ENCODE measurements around the gene LRRC74A. TPM values are rescaled to one million over a fixed set of nuclear protein-coding genes. Genes with fewer than 3 reads are reported as not detected.

The LRRC74A gene
- total and polyA plus RNA-seq, 9 of the 15 experiments (the other 6 are each of a cell fraction or from before 2014, with no cell fraction given), result not detected

- FAIRE-seq, result no peak
- POLR2A ChIA-PET, result interaction anchor here (0.6 kb wide), 2 partner anchors 32 to 183 kb away, joined by 3 to 4 read pairs; no protein-coding TSS in a partner anchor
- intact Hi-C loops (cut with micrococcal nuclease) (no loop called here), in situ Hi-C loops (cut with MboI) (loop anchor here (5.0 kb wide), 1 partner anchor 178 kb away; no protein-coding TSS in a partner anchor)
- H3K27me3 ChIP-seq (ENCODE audit: control insufficient read depth in 2 of 2, insufficient read depth in 2 of 2, low read length in 2 of 2), result peaks cover 4 to 49% of the 10 kb centered on the region in 2 experiments; a peak in 3 of 5 replicates
- WGBS (ENCODE audit: insufficient coverage, low coverage, missing lambda C conversion rate), result 11% methylated on average over 3 of the region's 6 CpGs
- H3K4me2 ChIP-seq (ENCODE audit: insufficient read depth, low read length), result no peak overlapping the region
- H3K9ac ChIP-seq (ENCODE audit: insufficient read depth in 1 of 2, low read depth in 2 of 2, low read length in 2 of 2), result no peak overlapping the region
- CTCF ChIA-PET (ENCODE audit: low intra/inter-chr PET ratio), result no interaction called here
- no peaks in the 10 kb centered on the region for H3K36me3 ChIP-seq (ENCODE audit: control insufficient read depth, insufficient read depth, low read length)
- no peaks in the 10 kb centered on the region for H3K9me3 ChIP-seq (replicated peaks; ENCODE audit: control insufficient read depth, insufficient read depth, low read depth, low read length)
- H4K20me1 ChIP-seq (replicated peaks; ENCODE audit: control insufficient read depth, insufficient read depth, low read length), result no peaks in the 10 kb centered on the region
- no peak overlapping the region for H3K4me3 ChIP-seq
- no peak for DNase-seq (ENCODE audit: extremely low read depth in 1 of 4, low spot score in 3 of 4)
- BruUV-seq (replicated peaks), result no TSS peak
- ATAC-seq, result no peak
- no peaks in the 10 kb centered on the region for H3K79me2 ChIP-seq (ENCODE audit: control insufficient read depth, insufficient read depth, low read length)
- peaks cover 0 to 8% of the 10 kb centered on the region in 2 experiments; a peak in 1 of 5 replicates for H3K4me1 ChIP-seq (replicated peaks in 1 of 2; ENCODE audit: control insufficient read depth in 2 of 2, insufficient read depth in 2 of 2, low read length in 2 of 2)
- H2AFZ ChIP-seq (ENCODE audit: low read depth, low read length), result no peak overlapping the region
- H3K9me1 ChIP-seq (ENCODE audit: control insufficient read depth, insufficient read depth, low read length), result no peaks in the 10 kb centered on the region
- H3K27ac ChIP-seq (ENCODE audit: extremely low read depth, low read depth, low read length), result no peak overlapping the region
- TF ChIP-seq ZNF316 (IDR thresholded peaks at IDR 0.05) (no peak), HDAC8 (tag; IDR thresholded peaks at IDR 0.05) (peak; percentile 71), PPARD (CRISPR knock-in tag; IDR thresholded peaks at IDR 0.05) (no peak), KDM4B (IDR thresholded peaks at IDR 0.05; ENCODE audit: borderline replicate concordance in 2 of 2, low read depth in 1 of 2) (no peak), E2F1 (CRISPR knock-in tag; IDR thresholded peaks at IDR 0.05) (no peak), MEF2D (tag; conservative IDR thresholded peaks at IDR 0.05; ENCODE audit: low read depth) (0 out of 2 replicates have a peak, but pooled peaks have one; percentile 35), ZNF740 (CRISPR knock-in tag; IDR thresholded peaks at IDR 0.05) (no peak), ZNF740 (tag; IDR thresholded peaks at IDR 0.05) (0 out of 4 replicates have a peak, but pooled peaks of 1 of the 2 experiments have one; percentile 47), CREB3 (tag; conservative IDR thresholded peaks at IDR 0.05; ENCODE audit: low read depth) (0 out of 2 replicates have a peak, but pooled peaks have one; percentile 37), ID3 (CRISPR knock-in tag; IDR thresholded peaks at IDR 0.05) (no peak), ID3 (tag; IDR thresholded peaks at IDR 0.05) (peak; percentile 74), KDM2B (CRISPR knock-in tag; IDR thresholded peaks at IDR 0.05) (no peak), ZNF121 (CRISPR knock-in tag; conservative IDR thresholded peaks at IDR 0.05) (no peak)
Measured at GRCh38 chr14:76884394-76884793, 58.2 kb downstream of the LRRC74A start.

Data from K562 (cell line).